BJ (cell line): ENCODE measurements around the gene RPRD1A. TPM values are rescaled to one million over a fixed set of nuclear protein-coding genes. Genes with fewer than 3 reads are reported as not detected.
A peak's percentile ranks its signal among the peaks of the same experiment; 100 is the strongest.

Source experiments
- CTCF ChIA-PET: fragments of 350-600 bp; formaldehyde crosslinking; extraction: SDS; loops from one replicate; lab custom pipeline; 2021; ENCODE audit warnings: antibody characterized with exemption, inconsistent platforms; lab: Yijun Ruan, JAX
- POLR2A ChIA-PET: fragments of 300-600 bp; sonication (Branson Sonifier 250); formaldehyde crosslinking; extraction: SDS; loops from one replicate; lab custom pipeline; 2021; ENCODE audit warnings: antibody characterized with exemption; lab: Charles Lee
- DNase-seq: peaks from one replicate; pipeline ENCODE4 v3.0.0-alpha.2; 2011; ENCODE audit warnings: low read depth
- H3K27me3 ChIP-seq: 2 replicates; pipeline ENCODE4 v1.6.0; 2011; ENCODE audit warnings: low read length; ENCODE audit not compliant: control insufficient read depth, insufficient read depth
- H3K36me3 ChIP-seq: 2 replicates; pipeline ENCODE4 v1.5.1; 2011; ENCODE audit warnings: low read length; ENCODE audit not compliant: control insufficient read depth, insufficient read depth
- H3K4me3 ChIP-seq: 2 replicates; pipeline ENCODE4 v1.5.1; 2011; ENCODE audit warnings: low read depth, mild to moderate bottlenecking, control low read depth, low read length
- polyA plus RNA-seq: library from polyadenylated mRNA; depleted of rRNA; stranded (reverse); fragments of >200 nt; gene quantifications from 2 replicates; pipeline ENCODE4 v1.2.3, GENCODE V29; 2011
- TF ChIP-seq, protein P1 (sequence below): IDR thresholded peaks from 2 replicates; pipeline ENCODE4 v1.5.1; 2011; ENCODE audit warnings: low read depth, mild to moderate bottlenecking, control low read depth, inconsistent platforms, low read length, moderate library complexity; ENCODE audit not compliant: insufficient read depth

Gene RPRD1A
- polyA plus RNA-seq, 1 experiment = 21.9 TPM

DNA sequence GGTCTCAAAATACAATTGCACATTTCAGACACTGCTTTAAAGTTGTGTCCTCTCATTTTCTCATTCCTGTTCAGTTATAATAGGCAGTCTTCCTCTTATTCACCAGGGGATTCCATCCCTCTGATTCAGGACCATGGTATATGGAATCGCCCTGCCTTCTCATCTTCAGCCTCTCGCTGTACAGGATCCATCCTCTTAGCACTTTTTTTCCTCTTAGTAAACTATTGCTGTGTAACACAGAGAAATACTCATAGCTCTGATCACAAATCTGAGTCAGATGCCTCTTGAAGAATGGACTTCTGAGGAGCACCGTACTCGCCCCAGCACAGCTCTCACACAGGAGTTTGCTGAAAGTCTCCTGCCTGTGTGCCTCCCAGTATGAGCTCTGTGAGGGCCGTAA lies 83.5 kb downstream of the RPRD1A start:
- DNase-seq = peak; percentile 17
- Histone ChIP-seq H3K36me3 (peaks cover 3% of the 10 kb centered on the region; the same call in 1 of the 2 replicates), H3K27me3 (no peaks in the 10 kb centered on the region), H3K4me3 (no peak overlapping the region)
- TF ChIP-seq, protein P1, sequence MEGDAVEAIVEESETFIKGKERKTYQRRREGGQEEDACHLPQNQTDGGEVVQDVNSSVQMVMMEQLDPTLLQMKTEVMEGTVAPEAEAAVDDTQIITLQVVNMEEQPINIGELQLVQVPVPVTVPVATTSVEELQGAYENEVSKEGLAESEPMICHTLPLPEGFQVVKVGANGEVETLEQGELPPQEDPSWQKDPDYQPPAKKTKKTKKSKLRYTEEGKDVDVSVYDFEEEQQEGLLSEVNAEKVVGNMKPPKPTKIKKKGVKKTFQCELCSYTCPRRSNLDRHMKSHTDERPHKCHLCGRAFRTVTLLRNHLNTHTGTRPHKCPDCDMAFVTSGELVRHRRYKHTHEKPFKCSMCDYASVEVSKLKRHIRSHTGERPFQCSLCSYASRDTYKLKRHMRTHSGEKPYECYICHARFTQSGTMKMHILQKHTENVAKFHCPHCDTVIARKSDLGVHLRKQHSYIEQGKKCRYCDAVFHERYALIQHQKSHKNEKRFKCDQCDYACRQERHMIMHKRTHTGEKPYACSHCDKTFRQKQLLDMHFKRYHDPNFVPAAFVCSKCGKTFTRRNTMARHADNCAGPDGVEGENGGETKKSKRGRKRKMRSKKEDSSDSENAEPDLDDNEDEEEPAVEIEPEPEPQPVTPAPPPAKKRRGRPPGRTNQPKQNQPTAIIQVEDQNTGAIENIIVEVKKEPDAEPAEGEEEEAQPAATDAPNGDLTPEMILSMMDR = no peak
- POLR2A ChIA-PET = no interaction called here
- CTCF ChIA-PET = interaction anchor here (0.6 kb wide), 1 partner anchor 59 kb away, joined by 3 read pairs; no protein-coding TSS in a partner anchor

DNA sequence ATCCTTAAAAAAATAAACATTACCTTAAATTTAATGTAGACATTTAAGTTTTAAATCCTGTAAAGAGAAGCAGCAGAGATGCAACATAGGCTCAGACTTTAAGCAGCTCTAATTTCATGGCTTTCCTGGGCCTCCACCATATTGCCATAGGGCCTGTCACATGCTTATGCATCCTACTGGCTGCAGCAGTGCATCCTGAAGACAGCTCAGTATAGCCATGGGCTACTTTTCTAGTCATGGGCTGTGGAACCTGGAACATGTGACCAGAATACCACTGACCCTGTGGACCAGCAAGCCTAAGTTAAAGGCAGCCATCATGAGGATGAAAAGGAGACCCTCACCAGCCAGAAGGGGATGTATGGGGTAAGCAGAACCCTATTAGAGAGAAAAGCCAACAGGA lies 84.2 kb downstream of the RPRD1A start:
- ChIA-PET POLR2A (interaction anchor here (0.6 kb wide), 1 partner anchor 965 kb away, joined by 16 read pairs; no protein-coding TSS in a partner anchor), CTCF (no interaction called here)
- H3K36me3 ChIP-seq = peaks cover 6% of the 10 kb centered on the region; the same call in 1 of the 2 replicates
- H3K4me3 ChIP-seq = no peak overlapping the region
- TF ChIP-seq, protein P1 = no peak
- no peaks in the 10 kb centered on the region for H3K27me3 ChIP-seq
- DNase-seq = no peak

DNA sequence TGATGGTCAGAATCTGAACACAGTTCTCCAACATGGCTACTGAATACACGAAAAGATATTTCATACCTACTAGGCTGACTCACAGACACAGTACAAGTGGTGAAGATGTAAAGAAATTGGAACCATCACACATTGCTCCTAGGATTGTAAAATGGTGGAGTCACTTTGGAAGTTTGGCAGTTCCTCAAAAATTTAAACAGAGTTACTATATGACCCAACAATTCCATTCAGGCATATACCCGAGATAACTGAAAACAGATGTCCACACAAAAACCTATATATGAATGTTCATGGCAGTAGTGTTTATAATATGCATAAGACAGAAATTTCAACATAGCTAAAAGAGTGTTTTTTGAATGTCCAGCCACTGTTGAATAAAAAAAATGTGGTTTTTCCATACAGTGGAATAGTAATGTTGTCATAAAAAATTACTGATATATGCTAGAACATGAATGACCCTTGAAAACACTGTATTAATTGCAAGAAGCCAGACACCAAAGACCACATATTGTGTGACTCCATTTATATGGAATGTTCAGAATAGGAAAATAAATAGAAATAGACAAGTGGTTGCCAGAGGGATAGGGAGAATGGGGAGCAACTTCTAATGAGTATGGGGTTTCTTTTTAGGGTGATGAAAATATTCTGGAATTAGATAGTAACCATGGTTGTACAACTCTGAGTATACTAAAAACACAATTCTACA lies 84.8 kb downstream of the RPRD1A start:
- DNase-seq = peak; percentile 5
- Histone ChIP-seq H3K27me3 (no peaks in the 10 kb centered on the region), H3K36me3 (peaks cover 8% of the 10 kb centered on the region), H3K4me3 (no peak overlapping the region)
- TF ChIP-seq, protein P1 = no peak
- POLR2A ChIA-PET = interaction anchor here (0.6 kb wide), 1 partner anchor 965 kb away, joined by 16 read pairs; no protein-coding TSS in a partner anchor
- CTCF ChIA-PET = no interaction called here

DNA sequence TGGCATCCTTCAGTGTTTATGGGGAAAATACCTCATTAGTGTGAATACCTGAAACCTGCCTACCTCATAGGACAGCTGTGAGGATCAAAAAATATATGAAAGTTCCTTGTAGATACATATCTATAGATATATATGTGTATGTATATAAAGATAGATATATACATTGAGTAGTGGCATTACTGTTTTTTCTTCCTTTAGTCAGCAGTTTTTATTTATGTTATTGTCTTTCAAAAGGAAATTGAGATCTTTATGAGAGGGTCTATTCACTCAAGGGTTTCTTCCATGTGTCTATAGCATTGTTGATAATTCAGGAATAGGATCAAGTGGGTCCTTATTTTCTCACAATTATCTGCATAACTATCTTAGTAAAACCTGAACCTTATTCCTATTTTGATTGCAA lies 88.2 kb downstream of the RPRD1A start:
- Histone ChIP-seq H3K4me3 (no peak overlapping the region), H3K36me3 (peaks cover 8% of the 10 kb centered on the region), H3K27me3 (no peaks in the 10 kb centered on the region)
- no peak for DNase-seq
- TF ChIP-seq, protein P1 = no peak
- POLR2A ChIA-PET = no interaction called here
- CTCF ChIA-PET = no interaction called here

DNA sequence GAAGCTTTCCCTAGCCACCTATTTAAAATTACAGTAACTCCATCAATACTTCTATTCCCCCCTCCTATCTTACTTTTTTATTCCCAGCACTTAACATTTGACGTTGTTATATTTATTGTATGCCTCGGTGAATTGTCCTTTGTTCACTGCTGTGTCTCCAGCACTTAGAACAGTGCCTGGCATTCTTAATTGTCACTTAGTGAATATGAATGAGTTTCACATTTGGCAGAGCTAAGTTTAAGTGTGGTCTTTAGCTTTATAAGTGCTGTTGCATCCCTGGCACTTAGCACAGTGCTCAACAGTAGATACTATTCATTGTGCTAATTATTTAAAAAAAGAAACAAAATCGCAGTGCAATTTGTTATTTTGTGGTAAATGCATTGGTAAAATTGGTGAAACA lies 93.2 kb downstream of the RPRD1A start:
- ChIA-PET POLR2A (no interaction called here), CTCF (no interaction called here)
- TF ChIP-seq, protein P1 = no peak
- DNase-seq = no peak
- Histone ChIP-seq H3K27me3 (no peaks in the 10 kb centered on the region), H3K4me3 (no peak overlapping the region), H3K36me3 (peaks cover 5% of the 10 kb centered on the region)
